ENCODE results near the gene OCSTAMP. TPM values are rescaled to one million over a fixed set of nuclear protein-coding genes. Genes with fewer than 3 reads are reported as not detected.

The OCSTAMP gene, protein sequence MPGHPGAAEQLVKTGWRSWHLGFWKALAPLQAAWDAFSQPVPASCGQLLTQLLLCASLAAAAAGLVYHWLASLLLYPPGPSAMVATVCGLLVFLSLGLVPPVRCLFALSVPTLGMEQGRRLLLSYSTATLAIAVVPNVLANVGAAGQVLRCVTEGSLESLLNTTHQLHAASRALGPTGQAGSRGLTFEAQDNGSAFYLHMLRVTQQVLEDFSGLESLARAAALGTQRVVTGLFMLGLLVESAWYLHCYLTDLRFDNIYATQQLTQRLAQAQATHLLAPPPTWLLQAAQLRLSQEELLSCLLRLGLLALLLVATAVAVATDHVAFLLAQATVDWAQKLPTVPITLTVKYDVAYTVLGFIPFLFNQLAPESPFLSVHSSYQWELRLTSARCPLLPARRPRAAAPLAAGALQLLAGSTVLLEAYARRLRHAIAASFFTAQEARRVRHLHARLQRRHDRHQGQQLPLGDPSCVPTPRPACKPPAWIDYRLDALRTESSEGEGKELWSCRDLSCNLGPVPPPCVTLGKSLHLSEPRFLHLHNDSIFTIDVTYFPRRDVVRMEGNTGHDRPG
- total RNA-seq (2022): not detected in 2 replicates
- Bru-seq, nascent RNA: not detected
- BruChase-seq, experiment 1, labeled RNA remaining after a 2-hour chase: not detected
- BruChase-seq, experiment 2, labeled RNA remaining after a 6-hour chase: not detected
- long read RNA-seq: 0 reads

DNA sequence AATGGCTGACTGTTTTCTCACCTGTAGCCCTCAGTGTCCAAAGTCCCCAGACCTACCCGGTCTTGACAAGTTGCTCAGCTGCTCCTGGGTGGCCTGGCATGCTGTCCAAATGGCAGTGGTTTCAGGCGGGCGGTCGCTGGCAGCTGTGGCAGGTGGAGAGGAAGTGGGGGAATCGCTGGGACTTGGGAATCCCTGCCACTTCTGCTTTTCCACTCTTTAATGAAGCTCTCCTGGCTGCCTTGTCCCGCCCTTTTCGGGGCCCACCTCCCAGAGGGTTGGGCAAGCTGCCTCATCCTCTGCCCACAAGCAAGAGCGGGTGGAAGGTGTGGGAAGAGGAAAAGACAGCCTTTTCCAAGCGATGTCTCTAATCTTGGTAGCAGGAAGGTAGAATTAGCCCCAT lies at the start of gene OCSTAMP:
Gene OCSTAMP, minus strand, starts transcription at position 194 of the 400 bp plus-strand sequence. Its CDS starts 94 bp downstream, at position 100.
- no peaks in the 10 kb centered on the region for H3K36me3 ChIP-seq (ENCODE audit: control insufficient read depth, insufficient read depth, low read length)
- Mint-ChIP-seq H3K4me3 (ENCODE audit: unreplicated experiment) (no peak within 1 kb of the TSS), H3K36me3 (ENCODE audit: insufficient read depth, unreplicated experiment) (no peaks in the 10 kb centered on the region), H3K9me3 (ENCODE audit: unreplicated experiment) (no peaks in the 10 kb centered on the region), H3K4me1 (ENCODE audit: low read depth, unreplicated experiment) (no peaks in the 10 kb centered on the region), H3K27me3 (ENCODE audit: insufficient read depth, unreplicated experiment) (no peaks in the 10 kb centered on the region), H3K27ac (ENCODE audit: unreplicated experiment) (no peak within 1 kb of the TSS)
- TF ChIP-seq, protein P1, sequence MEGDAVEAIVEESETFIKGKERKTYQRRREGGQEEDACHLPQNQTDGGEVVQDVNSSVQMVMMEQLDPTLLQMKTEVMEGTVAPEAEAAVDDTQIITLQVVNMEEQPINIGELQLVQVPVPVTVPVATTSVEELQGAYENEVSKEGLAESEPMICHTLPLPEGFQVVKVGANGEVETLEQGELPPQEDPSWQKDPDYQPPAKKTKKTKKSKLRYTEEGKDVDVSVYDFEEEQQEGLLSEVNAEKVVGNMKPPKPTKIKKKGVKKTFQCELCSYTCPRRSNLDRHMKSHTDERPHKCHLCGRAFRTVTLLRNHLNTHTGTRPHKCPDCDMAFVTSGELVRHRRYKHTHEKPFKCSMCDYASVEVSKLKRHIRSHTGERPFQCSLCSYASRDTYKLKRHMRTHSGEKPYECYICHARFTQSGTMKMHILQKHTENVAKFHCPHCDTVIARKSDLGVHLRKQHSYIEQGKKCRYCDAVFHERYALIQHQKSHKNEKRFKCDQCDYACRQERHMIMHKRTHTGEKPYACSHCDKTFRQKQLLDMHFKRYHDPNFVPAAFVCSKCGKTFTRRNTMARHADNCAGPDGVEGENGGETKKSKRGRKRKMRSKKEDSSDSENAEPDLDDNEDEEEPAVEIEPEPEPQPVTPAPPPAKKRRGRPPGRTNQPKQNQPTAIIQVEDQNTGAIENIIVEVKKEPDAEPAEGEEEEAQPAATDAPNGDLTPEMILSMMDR (IDR thresholded peaks at IDR 0.05; ENCODE audit: insufficient read depth in 1 of 2, low read depth in 1 of 2, low read length in 1 of 2, severe bottlenecking in 1 of 2, unreplicated experiment in 1 of 2): no peak
- ChIA-PET POLR2A (no interaction called here), CTCF (interaction anchor here (0.8 to 1.0 kb wide), 2 partner anchors 9 to 11 kb away, joined by 3 to 4 read pairs; no protein-coding TSS in a partner anchor)
- intact Hi-C loops (cut with micrococcal nuclease; ENCODE audit: unreplicated experiment): no loop called here
- H3K4me3 ChIP-seq (ENCODE audit: low read depth, low read length): no peak within 1 kb of the TSS
- no peak for DNase-seq
- H3K9me3 ChIP-seq: no peaks in the 10 kb centered on the region
- BruUV-seq (replicated peaks): no TSS peak
- no peaks in the 10 kb centered on the region for H3K27me3 ChIP-seq (replicated peaks; ENCODE audit: control insufficient read depth, insufficient read depth, low read length)
- no peaks in the 10 kb centered on the region for H3K4me1 ChIP-seq

DNA sequence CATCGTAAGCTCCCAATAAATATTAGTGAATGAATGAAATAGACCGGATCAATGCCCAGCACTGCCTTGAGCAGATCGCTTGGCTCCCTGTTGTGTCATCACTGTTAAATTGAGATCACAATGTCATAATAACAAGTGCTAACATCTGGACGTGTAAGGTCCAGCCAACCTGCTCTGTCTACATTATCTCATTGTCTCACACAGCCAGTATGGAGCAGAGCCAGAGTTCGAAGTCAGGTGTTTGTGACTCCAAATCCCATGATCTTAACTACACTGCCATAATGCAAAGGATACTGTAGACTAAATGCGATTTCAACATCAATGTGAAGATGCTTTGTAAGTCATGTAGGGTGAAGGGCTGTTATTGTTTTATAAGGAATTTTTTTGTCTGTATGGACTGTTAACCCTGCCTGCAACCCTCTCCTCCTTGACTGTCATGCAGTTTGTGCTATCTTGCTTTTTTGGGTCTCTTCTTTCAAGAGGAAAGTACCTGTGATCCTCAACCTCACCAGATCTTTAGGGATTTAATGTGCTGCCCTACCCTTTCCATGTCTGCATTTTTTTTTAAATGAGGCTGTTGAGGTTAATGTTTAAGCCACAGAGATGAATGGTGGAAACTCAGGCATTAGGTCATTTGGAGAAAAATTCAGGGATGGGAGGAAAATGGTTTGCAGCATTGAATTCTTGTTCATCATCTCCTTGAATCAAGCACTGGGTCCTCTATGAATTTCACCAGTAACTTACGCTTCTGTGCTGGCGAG lies 49.0 kb upstream of the OCSTAMP start:
- no peak overlapping the region for H3K4me3 ChIP-seq (ENCODE audit: low read depth, low read length)
- ChIA-PET POLR2A (no interaction called here), CTCF (no interaction called here)
- no peaks in the 10 kb centered on the region for H3K9me3 ChIP-seq
- no peak overlapping the region for H3K27ac Mint-ChIP-seq (ENCODE audit: unreplicated experiment)
- H3K36me3 ChIP-seq (ENCODE audit: control insufficient read depth, insufficient read depth, low read length): no peaks in the 10 kb centered on the region
- TF ChIP-seq, protein P1 (IDR thresholded peaks at IDR 0.05; ENCODE audit: insufficient read depth in 1 of 2, low read depth in 1 of 2, low read length in 1 of 2, severe bottlenecking in 1 of 2, unreplicated experiment in 1 of 2): no peak
- no peak overlapping the region for H3K4me3 Mint-ChIP-seq (ENCODE audit: unreplicated experiment)
- intact Hi-C loops (cut with micrococcal nuclease; ENCODE audit: unreplicated experiment): no loop called here
- no peaks in the 10 kb centered on the region for H3K9me3 Mint-ChIP-seq (ENCODE audit: unreplicated experiment)
- H3K4me1 Mint-ChIP-seq (ENCODE audit: low read depth, unreplicated experiment): no peaks in the 10 kb centered on the region
- H3K36me3 Mint-ChIP-seq (ENCODE audit: insufficient read depth, unreplicated experiment): no peaks in the 10 kb centered on the region
- H3K27me3 Mint-ChIP-seq (ENCODE audit: insufficient read depth, unreplicated experiment): peaks cover 12% of the 10 kb centered on the region
- 0 out of 2 replicates have a peak, but pooled peaks cover 2% of the 10 kb centered on the region for H3K27me3 ChIP-seq (replicated peaks; ENCODE audit: control insufficient read depth, insufficient read depth, low read length)
- no TSS peak for BruUV-seq (replicated peaks)
- no peaks in the 10 kb centered on the region for H3K4me1 ChIP-seq
- DNase-seq: no peak

DNA sequence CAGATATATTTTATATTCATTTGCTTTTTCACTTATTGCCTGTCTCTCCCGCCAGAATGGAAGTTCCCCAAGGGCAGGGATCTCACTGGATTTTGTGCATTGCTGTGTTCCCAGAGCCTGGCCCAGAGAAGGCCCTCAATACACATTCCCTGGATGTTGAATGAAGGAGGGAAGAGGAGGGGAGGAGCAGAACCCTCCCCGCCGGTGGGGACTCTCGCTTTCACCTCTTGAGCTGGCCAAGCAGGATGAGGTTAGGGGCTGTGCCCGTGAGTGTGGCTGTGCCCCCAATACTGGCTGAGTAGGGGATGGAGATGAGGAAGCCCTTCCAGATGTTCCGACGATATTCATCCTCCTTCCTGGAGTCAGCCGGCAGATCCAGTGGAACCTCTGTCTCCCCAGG lies 45.5 kb upstream of the OCSTAMP start:
- ChIA-PET POLR2A (no interaction called here), CTCF (no interaction called here)
- intact Hi-C loops (cut with micrococcal nuclease; ENCODE audit: unreplicated experiment): no loop called here
- Mint-ChIP-seq H3K4me3 (ENCODE audit: unreplicated experiment) (no peak overlapping the region), H3K4me1 (ENCODE audit: low read depth, unreplicated experiment) (no peaks in the 10 kb centered on the region), H3K36me3 (ENCODE audit: insufficient read depth, unreplicated experiment) (no peaks in the 10 kb centered on the region), H3K9me3 (ENCODE audit: unreplicated experiment) (no peaks in the 10 kb centered on the region), H3K27ac (ENCODE audit: unreplicated experiment) (no peak overlapping the region), H3K27me3 (ENCODE audit: insufficient read depth, unreplicated experiment) (peaks cover 14% of the 10 kb centered on the region)
- Histone ChIP-seq H3K9me3 (no peaks in the 10 kb centered on the region), H3K4me3 (ENCODE audit: low read depth, low read length) (no peak overlapping the region), H3K36me3 (ENCODE audit: control insufficient read depth, insufficient read depth, low read length) (no peaks in the 10 kb centered on the region), H3K4me1 (no peaks in the 10 kb centered on the region), H3K27me3 (replicated peaks; ENCODE audit: control insufficient read depth, insufficient read depth, low read length) (0 out of 2 replicates have a peak, but pooled peaks cover 2% of the 10 kb centered on the region)
- no TSS peak for BruUV-seq (replicated peaks)
- TF ChIP-seq, protein P1 (IDR thresholded peaks at IDR 0.05; ENCODE audit: insufficient read depth in 1 of 2, low read depth in 1 of 2, low read length in 1 of 2, severe bottlenecking in 1 of 2, unreplicated experiment in 1 of 2): no peak
- no peak for DNase-seq

Measured in Caco-2 (cell line).